GM23338 (cell line): ENCODE measurements around the gene SLC5A12.

Experiments
- CTCF ChIP-seq, 2 experiments: fragments of 200-600 bp in 1 of 2; sonication (generic) in 1 of 2; conservative IDR thresholded peaks; 2 replicates each; pipeline versions ENCODE4 v1.5.1 to v1.6.1; 2016 to 2017; ENCODE audit warnings: antibody characterized with exemption in 2 of 2, low read depth in 2 of 2, mild to moderate bottlenecking in 2 of 2, moderate library complexity in 1 of 2
- POLR2AphosphoS5 ChIP-seq: IDR thresholded peaks from 2 replicates; pipeline ENCODE4 v1.6.1; 2016; ENCODE audit warnings: antibody characterized with exemption, low read depth
- ZNF331 ChIP-seq: fragments of 250-450 bp; sonication (Bioruptor Pico); IDR thresholded peaks from 2 replicates; pipeline ENCODE4 v1.5.0; 2020; ENCODE audit warnings: low read depth, mild to moderate bottlenecking, moderate library complexity

DNA sequence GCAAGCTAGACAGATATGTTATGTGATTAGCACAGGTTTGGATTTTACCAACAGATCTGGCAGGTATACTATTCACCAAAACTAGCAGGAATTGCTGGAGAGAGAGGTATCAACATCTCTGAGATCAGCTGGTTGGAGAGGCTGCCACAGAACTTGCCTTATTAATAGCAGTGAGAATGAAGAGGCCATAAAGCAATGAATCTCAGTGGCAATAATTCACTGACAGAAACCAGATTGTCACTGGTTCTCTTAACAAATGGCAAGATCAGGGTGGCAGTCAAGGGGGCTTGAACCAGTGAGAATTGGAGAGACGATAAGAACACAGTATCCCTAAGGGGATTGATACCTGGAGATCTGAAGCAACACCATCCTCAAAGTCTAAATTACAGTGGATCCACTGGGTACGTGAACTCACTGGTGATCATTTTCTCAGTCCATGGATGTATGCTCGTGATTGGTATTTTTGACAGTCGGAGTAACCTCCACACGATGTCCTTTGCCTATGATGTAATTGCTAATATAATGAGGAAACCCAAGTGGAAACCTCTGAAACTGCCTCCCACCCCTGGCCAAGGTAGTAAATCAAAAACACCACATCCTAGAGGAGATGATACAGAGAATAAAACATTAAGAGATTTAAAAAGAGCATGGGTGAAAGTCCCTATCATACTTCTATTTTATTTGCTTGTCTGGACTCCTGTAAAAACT, 17.7 kb upstream of the SLC5A12 start:
- no peak for TF ChIP-seq ZNF331 (CRISPR knock-in tag)
- TF ChIP-seq CTCF (conservative IDR thresholded peaks at IDR 0.05; ENCODE audit: low read depth in 2 of 2): no peak
- no peak for TF ChIP-seq POLR2AphosphoS5
